Activated CD8-positive, alpha-beta memory T cell treated with anti-CD3 and anti-CD28 coated beads, Interleukin-2, amount 50 U/mL, for 48 hours (primary cell): Measurements from ENCODE around the gene GABRQ.
"Not testable (repeated sequence)": the region's sequence is repeated elsewhere in the genome, so short reads cannot be mapped to it uniquely, and the experiment has no call there.

Source experiments
- DNase-seq: peaks from one replicate; pipeline ENCODE4 v3.0.0-alpha.2; 2020

GABRQ gene

DNA sequence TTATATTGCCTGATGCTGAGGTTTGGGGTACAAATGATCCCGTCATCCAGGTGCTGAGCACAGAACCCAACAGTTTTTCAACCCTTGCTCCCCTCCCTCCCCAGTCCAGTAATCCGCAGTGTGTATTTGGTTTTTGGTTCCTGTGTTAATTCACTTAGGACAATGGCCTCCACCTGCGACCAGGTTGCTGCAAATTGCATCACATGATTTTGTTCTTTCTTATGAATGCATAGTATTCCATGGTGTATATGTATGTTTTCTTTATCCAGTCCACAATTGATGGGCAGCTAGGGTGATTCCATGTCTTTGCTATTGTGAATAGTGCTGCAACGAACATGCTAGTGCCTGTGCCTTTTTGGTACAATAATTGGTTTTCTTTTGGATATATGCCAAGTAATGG, 25.4 kb downstream of the GABRQ start:
- no peak for DNase-seq

DNA sequence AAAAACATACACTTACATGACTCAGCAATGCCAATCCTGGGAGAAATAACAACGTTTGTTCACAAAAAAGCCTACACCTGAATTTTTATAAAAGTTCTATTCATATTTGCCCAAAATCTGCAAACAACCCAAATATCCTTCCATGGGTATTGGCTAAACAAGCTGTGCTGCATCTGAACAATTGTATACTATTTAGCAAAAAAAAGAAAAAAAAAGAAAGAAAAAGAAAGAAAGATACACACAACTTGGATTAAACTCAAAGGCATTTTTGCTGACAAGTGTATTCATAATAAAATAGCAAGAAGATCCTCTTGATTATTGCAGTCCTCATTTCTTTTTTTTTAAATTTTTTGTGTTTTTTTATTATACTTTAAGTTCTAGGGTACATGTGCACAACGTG, 36.4 kb downstream of the GABRQ start:
- DNase-seq: no peak

DNA sequence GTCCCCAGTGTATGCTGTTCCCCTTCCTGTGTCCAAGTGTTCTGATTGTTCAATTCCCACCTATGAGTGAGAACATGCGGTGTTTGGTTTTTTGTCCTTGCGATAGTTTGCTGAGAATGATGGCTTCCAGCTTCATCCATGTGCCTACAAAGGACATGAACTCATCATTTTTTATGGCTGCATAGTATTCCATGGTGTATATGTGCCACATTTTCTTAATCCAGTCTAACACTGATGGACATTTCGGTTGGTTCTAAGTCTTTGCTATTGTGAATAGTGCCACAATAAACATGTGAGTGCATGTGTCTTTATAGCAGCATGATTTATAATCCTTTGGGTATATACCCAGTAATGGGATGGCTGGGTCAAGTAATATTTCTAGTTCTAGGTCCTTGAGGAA, 37.0 kb downstream of the GABRQ start:
- not testable (repeated sequence) for DNase-seq

DNA sequence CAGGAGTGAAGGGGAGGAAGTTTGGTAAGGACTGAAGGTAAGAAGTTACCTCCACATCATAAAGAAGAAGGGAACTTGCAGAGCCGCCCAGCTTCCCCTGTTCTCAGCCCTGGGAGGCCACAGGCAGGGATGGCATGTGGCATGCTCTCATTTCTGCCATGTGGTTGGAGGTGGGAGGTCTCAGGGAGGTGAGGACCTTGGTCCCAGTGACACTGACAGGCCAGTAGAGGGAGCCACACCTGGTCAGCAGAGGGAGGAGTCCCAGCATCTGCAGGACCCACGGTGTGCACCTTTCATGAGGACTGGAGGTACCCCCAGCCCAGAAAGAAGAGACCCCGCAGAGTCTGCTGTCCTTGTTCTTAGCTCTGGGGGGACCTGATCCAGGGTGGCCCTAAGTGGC, 43.3 kb downstream of the GABRQ start:
- not testable (repeated sequence) for DNase-seq

DNA sequence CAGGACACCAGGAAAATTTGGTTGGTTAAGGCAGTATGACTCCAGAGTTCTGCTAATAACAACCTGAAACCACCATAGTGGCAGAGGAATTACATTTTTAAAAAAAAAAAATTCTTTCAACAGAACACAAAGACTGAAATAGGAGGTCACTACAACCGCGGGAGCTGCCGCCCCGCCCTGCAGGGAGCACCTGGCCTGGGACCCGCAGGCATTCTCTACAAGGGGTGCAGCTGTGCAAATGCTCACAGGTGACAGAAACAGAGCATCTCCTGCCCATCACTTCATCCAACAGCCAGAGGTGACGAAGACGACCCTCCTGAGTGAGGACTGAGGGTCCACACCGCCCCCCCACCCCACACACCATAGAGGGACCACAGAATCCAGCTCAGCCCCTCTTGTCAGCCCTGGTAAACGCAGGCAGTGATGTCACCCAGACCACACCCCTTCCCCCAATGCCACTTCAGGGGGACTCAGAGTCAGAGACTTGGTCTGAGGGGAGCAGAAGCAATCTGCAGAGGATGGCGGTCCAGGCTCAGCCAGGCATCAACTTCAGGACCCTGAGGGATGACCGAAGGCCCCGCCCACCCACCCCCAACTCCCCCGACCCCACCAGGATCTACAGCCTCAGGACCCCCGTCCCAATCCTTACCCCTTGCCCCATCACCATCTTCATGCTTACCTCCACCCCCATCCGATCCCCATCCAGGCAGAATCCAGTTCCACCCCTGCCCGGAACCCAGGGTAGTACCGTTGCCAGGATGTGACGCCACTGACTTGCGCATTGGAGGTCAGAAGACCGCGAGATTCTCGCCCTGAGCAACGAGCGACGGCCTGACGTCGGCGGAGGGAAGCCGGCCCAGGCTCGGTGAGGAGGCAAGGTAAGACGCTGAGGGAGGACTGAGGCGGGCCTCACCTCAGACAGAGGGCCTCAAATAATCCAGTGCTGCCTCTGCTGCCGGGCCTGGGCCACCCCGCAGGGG, 60.5 kb downstream of the GABRQ start, which contains the start of gene MAGEA3:
TSS of gene MAGEA3 (plus strand) at position 843 of the 980 bp plus-strand sequence. CDS start 2,039 bp downstream, outside the sequence.
- DNase-seq: not testable (repeated sequence)

DNA sequence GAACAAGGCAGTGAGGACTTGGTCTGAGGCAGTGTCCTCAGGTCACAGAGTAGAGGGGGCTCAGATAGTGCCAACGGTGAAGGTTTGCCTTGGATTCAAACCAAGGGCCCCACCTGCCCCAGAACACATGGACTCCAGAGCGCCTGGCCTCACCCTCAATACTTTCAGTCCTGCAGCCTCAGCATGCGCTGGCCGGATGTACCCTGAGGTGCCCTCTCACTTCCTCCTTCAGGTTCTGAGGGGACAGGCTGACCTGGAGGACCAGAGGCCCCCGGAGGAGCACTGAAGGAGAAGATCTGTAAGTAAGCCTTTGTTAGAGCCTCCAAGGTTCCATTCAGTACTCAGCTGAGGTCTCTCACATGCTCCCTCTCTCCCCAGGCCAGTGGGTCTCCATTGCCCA, 62.7 kb downstream of the GABRQ start:
- DNase-seq: not testable (repeated sequence)

DNA sequence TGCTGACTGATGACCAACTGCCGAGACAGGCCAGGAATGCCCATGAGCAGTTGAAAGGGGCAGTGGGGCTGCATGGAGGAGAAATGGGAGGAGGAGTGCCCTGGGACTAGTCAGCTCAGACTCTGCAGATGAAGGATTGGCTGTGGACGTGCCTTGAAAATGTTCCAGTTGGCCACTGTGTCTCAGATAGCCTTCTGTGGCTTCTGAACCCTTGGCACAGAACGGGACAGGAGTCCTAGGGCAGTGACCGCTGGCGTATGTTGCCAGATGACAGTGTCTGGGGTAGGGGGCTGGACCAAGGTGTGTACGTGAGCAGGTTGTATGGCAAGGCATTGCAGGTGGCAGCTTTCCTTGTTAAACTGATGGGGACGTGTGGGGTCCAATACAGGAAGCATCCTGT, 68.8 kb downstream of the GABRQ start:
- not testable (repeated sequence) for DNase-seq
